DOHH2 (cell line): ENCODE measurements around the gene GATM.

Experiments used
- H3F3A ChIP-seq: fragments of 200-600 bp; sonication (generic), shearing (Covaris generic); 2 replicates; pipeline ENCODE4 v1.6.0; 2016; ENCODE audit warnings: antibody characterized with exemption, mild to moderate bottlenecking; ENCODE audit not compliant: control insufficient read depth, insufficient read depth
- H3K27ac ChIP-seq: fragments of 200-600 bp; sonication (generic); 2 replicates; pipeline ENCODE4 v1.5.1; 2014; ENCODE audit warnings: low read depth, mild to moderate bottlenecking, low read length, moderate library complexity
- H3K27me3 ChIP-seq: fragments of 200-600 bp; sonication (generic); 2 replicates; pipeline ENCODE4 v1.6.1; 2014; ENCODE audit warnings: mild to moderate bottlenecking, low read length, mixed read lengths; ENCODE audit not compliant: control insufficient read depth
- H3K36me3 ChIP-seq: fragments of 200-600 bp; sonication (generic); 2 replicates; pipeline ENCODE4 v1.6.1; 2014; ENCODE audit warnings: mild to moderate bottlenecking, low read length, moderate library complexity, mixed read lengths; ENCODE audit not compliant: control insufficient read depth
- H3K4me1 ChIP-seq: fragments of 200-600 bp; sonication (generic); 2 replicates; pipeline ENCODE4 v1.6.1; 2014; ENCODE audit warnings: mild to moderate bottlenecking, low read length, mixed read lengths; ENCODE audit not compliant: control insufficient read depth
- H3K4me2 ChIP-seq: fragments of 200-600 bp; sonication (generic); 2 replicates; pipeline ENCODE4 v1.6.0; 2014; ENCODE audit warnings: mild to moderate bottlenecking, low read length, moderate library complexity
- H3K4me3 ChIP-seq: fragments of 200-600 bp; sonication (generic); 2 replicates; pipeline ENCODE4 v1.5.1; 2014; ENCODE audit warnings: mild to moderate bottlenecking, low read length, mixed read lengths
- H3K79me2 ChIP-seq: fragments of 200-600 bp; sonication (generic); 2 replicates; pipeline ENCODE4 v1.6.1; 2014; ENCODE audit warnings: mild to moderate bottlenecking, low read length, mixed read lengths; ENCODE audit not compliant: control insufficient read depth
- H3K9me2 ChIP-seq: fragments of 200-600 bp; sonication (generic); replicated peaks from 2 replicates; pipeline ENCODE4 v1.6.1; 2014; ENCODE audit warnings: mild to moderate bottlenecking, low read length, mixed read lengths; ENCODE audit not compliant: control insufficient read depth
- H3K9me3 ChIP-seq: fragments of 200-600 bp; sonication (generic); 2 replicates; pipeline ENCODE4 v1.6.1; 2014; ENCODE audit warnings: antibody characterized with exemption, low read length, mixed read lengths; ENCODE audit not compliant: control insufficient read depth, insufficient read depth
- H4K20me1 ChIP-seq: fragments of 200-600 bp; sonication (generic); 2 replicates; pipeline ENCODE4 v1.6.0; 2014; ENCODE audit warnings: low read depth, mild to moderate bottlenecking, antibody characterized with exemption, low read length, moderate library complexity; ENCODE audit not compliant: control insufficient read depth, insufficient read depth
- EZH2phosphoT487 ChIP-seq: fragments of 200-600 bp; sonication (generic); IDR thresholded peaks from 2 replicates; pipeline ENCODE4 v1.6.1; 2017; ENCODE audit warnings: borderline replicate concordance, mild to moderate bottlenecking, antibody characterized with exemption, low read length, moderate library complexity, mixed read lengths
- TF ChIP-seq, protein P1 (sequence below): fragments of 200-600 bp; sonication (generic); IDR thresholded peaks from one replicate; pipeline ENCODE4 v1.5.1; 2014; ENCODE audit warnings: antibody characterized with exemption, mild to moderate bottlenecking, low read depth, low read length; ENCODE audit not compliant: poor library complexity, severe bottlenecking

Gene GATM

DNA sequence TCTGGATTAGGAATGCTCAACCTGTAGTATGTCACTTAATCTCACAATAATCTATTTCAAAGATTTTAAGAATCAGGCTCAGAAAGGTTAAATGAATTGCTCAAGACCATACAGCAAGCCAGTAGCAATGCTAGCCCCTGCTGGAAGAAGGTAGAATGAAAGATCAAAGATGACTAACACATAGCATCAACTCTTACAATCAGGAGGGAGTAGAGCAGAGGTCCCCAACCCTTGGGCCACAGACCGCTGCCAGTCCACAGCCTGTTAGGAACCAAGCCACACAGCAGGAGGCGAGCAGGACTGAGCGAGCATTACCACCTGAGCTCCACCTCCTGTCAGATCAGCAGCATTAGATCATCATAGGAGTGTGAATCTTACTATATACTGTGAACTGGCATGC, 15.5 kb upstream of the GATM start:
- no peak overlapping the region for H3K4me2 ChIP-seq
- no peaks in the 10 kb centered on the region for H4K20me1 ChIP-seq
- H3K27me3 ChIP-seq, result no peaks in the 10 kb centered on the region
- H3K4me3 ChIP-seq, result no peak overlapping the region
- H3K36me3 ChIP-seq, result no peaks in the 10 kb centered on the region
- no peaks in the 10 kb centered on the region for H3K9me3 ChIP-seq
- H3K79me2 ChIP-seq, result no peaks in the 10 kb centered on the region
- H3K4me1 ChIP-seq, result peaks cover 21% of the 10 kb centered on the region
- no peak overlapping the region for H3K27ac ChIP-seq
- H3K9me2 ChIP-seq, result no peaks in the 10 kb centered on the region
- no peak for TF ChIP-seq EZH2phosphoT487
- TF ChIP-seq, protein P1, sequence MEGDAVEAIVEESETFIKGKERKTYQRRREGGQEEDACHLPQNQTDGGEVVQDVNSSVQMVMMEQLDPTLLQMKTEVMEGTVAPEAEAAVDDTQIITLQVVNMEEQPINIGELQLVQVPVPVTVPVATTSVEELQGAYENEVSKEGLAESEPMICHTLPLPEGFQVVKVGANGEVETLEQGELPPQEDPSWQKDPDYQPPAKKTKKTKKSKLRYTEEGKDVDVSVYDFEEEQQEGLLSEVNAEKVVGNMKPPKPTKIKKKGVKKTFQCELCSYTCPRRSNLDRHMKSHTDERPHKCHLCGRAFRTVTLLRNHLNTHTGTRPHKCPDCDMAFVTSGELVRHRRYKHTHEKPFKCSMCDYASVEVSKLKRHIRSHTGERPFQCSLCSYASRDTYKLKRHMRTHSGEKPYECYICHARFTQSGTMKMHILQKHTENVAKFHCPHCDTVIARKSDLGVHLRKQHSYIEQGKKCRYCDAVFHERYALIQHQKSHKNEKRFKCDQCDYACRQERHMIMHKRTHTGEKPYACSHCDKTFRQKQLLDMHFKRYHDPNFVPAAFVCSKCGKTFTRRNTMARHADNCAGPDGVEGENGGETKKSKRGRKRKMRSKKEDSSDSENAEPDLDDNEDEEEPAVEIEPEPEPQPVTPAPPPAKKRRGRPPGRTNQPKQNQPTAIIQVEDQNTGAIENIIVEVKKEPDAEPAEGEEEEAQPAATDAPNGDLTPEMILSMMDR, result no peak
- H3F3A ChIP-seq, result peaks cover 2% of the 10 kb centered on the region; the same call in 1 of the 2 replicates

DNA sequence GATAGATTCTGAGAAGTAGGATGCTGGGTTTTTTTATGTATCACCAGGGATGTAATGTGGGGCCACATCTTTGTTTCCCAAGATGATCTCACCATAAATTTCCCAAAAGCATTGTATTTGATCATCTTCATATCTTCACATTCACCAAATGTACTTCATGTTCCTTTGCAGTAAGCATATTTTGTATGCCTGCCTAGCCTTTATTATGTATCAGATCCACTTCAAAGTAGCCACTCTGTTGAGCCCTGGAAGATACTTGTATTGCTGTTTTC, 14.2 kb upstream of the GATM start:
- Histone ChIP-seq H3K4me3 (peak overlapping the region; percentile 48), H4K20me1 (no peaks in the 10 kb centered on the region), H3K4me1 (peaks cover 21% of the 10 kb centered on the region), H3K9me3 (no peaks in the 10 kb centered on the region), H3K27ac (peak overlapping the region; percentile 45), H3K27me3 (no peaks in the 10 kb centered on the region), H3K36me3 (no peaks in the 10 kb centered on the region), H3F3A (peaks cover 2% of the 10 kb centered on the region; the same call in 1 of the 2 replicates), H3K9me2 (no peaks in the 10 kb centered on the region), H3K79me2 (no peaks in the 10 kb centered on the region), H3K4me2 (peak overlapping the region; percentile 65)
- TF ChIP-seq, protein P1, result no peak
- TF ChIP-seq EZH2phosphoT487, result no peak

DNA sequence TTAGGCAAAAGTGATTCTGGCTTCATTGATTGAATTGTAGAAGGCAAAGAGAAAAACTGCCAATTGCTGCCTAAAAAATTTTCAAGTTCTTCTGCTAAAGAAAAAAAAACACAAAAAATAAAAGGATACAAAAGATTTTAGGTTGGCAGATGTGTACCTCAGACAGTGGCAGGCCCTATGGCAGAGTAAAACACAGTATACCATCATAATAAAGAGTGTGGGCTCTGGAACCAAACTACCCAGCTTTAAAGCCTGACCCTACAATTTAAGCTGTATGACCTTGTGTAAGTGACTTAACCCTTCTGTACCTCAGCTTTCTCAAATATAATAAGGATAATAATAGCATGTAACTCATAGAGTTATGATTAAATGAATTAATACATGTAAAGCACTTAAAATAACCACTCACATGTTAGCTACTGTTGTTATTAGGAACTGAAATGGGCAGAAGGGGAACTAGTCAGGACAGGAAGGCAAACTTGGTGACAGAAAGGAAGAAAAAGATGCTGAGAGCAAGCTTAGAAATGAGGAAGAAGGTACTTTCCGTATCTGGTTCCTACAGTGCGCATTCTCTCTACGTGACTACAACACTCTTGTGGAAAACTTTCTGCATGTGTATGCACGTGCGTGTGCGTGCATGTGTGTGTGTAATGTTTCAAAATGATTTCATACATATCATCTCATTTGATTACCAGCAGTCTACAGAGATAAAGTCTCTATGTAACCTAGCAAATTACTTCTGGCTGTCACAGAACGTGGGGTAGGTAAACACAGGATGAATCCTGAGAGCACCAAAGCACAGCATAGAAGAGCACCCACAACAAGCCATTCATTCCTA, 13.6 kb upstream of the GATM start:
- Histone ChIP-seq H3K9me3 (no peaks in the 10 kb centered on the region), H3K4me2 (peak overlapping the region; percentile 65), H3K4me3 (peak overlapping the region; percentile 48), H3K9me2 (no peaks in the 10 kb centered on the region), H3K27me3 (no peaks in the 10 kb centered on the region), H3K4me1 (peaks cover 21% of the 10 kb centered on the region), H3F3A (peaks cover 2% of the 10 kb centered on the region; the same call in 1 of the 2 replicates), H4K20me1 (no peaks in the 10 kb centered on the region), H3K36me3 (no peaks in the 10 kb centered on the region), H3K27ac (peak overlapping the region; percentile 45), H3K79me2 (no peaks in the 10 kb centered on the region)
- no peak for TF ChIP-seq EZH2phosphoT487
- TF ChIP-seq, protein P1, result no peak
